ENCODE results near the gene TOMM20L. TPM values are rescaled to one million over a fixed set of nuclear protein-coding genes. Genes with fewer than 3 reads are reported as not detected.
A peak's percentile ranks its signal among the peaks of the same experiment; 100 is the strongest.

The TOMM20L gene
- total and polyA plus RNA-seq, 2 of the 13 experiments (the other 11 are each of a cell fraction or from before 2014, with no cell fraction given), result 0.46 TPM; not detected in 1

DNA sequence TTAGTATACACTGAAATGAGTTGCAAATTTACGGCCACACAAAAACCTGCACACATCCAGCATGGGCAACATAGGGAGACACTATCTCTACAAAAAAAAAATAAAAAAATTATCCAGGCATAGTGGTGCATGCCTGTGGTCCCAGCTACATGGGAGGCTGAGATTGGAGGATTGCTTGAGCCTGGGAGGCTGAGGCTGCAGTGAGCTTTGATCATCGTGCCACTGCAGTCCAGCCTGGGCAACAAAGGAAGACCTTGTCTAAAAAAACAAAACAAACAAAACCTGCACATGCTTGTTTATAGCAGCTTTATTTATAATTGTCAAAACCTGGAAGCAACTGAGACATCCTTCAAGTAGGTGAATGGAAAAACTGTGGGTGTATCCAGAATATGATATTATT, 4.9 kb upstream of the TOMM20L start:
- Histone ChIP-seq H3K4me3 (replicated peaks in 1 of 3; ENCODE audit: insufficient read depth in 1 of 3, low read depth in 2 of 3, low read length in 3 of 3) (no peak overlapping the region), H2AFZ (ENCODE audit: low read length) (no peak overlapping the region), H3K27me3 (ENCODE audit: control insufficient read depth in 1 of 2, insufficient read depth in 2 of 2, low read length in 2 of 2) (no peaks in the 10 kb centered on the region), H3K4me1 (ENCODE audit: insufficient read depth, low read length) (peaks cover 9% of the 10 kb centered on the region), H3K4me2 (ENCODE audit: low read depth, low read length) (no peak overlapping the region), H3K27ac (ENCODE audit: extremely low read length, insufficient read depth, low read length) (no peak overlapping the region), H3K9ac (ENCODE audit: insufficient read depth, low read depth, low read length) (no peak overlapping the region), H4K20me1 (ENCODE audit: insufficient read depth, low read length) (no peaks in the 10 kb centered on the region), H3K36me3 (replicated peaks in 1 of 2; ENCODE audit: control insufficient read depth in 1 of 2, insufficient read depth in 2 of 2, low read length in 2 of 2) (no peaks in the 10 kb centered on the region; a peak in 1 of 5 replicates), H3K79me2 (ENCODE audit: insufficient read depth, low read length) (no peaks in the 10 kb centered on the region), H3K9me3 (ENCODE audit: low read length) (no peaks in the 10 kb centered on the region)
- POLR2A ChIA-PET, result no interaction called here
- intact Hi-C loops (cut with micrococcal nuclease; ENCODE audit: unreplicated experiment) (no loop called here), in situ Hi-C loops (cut with HindIII; ENCODE audit: extremely low pct_ligation_motif_present, low pct_unique_long_range_greater_than_20kb) (no loop called here)
- ATAC-seq (no peak), DNase-seq (ENCODE audit: low spot score) (no peak), FAIRE-seq (no peak)
- WGBS (ENCODE audit: low lambda C conversion rate), result 65% methylated on average over 2 of the region's 2 CpGs
- TF ChIP-seq, protein P1, sequence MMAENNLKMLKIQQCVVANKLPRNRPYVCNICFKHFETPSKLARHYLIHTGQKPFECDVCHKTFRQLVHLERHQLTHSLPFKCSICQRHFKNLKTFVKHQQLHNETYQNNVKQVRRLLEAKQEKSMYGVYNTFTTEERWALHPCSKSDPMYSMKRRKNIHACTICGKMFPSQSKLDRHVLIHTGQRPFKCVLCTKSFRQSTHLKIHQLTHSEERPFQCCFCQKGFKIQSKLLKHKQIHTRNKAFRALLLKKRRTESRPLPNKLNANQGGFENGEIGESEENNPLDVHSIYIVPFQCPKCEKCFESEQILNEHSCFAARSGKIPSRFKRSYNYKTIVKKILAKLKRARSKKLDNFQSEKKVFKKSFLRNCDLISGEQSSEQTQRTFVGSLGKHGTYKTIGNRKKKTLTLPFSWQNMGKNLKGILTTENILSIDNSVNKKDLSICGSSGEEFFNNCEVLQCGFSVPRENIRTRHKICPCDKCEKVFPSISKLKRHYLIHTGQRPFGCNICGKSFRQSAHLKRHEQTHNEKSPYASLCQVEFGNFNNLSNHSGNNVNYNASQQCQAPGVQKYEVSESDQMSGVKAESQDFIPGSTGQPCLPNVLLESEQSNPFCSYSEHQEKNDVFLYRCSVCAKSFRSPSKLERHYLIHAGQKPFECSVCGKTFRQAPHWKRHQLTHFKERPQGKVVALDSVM (CRISPR knock-in tag; IDR thresholded peaks at IDR 0.05), result peak; percentile 91
- TF ChIP-seq ZKSCAN8 (CRISPR knock-in tag; IDR thresholded peaks at IDR 0.05; ENCODE audit: borderline replicate concordance), result no peak
- CTCF ChIA-PET (ENCODE audit: low intra/inter-chr PET ratio, low total read pairs), result no interaction called here
- no TSS peak for BruUV-seq (replicated peaks)

DNA sequence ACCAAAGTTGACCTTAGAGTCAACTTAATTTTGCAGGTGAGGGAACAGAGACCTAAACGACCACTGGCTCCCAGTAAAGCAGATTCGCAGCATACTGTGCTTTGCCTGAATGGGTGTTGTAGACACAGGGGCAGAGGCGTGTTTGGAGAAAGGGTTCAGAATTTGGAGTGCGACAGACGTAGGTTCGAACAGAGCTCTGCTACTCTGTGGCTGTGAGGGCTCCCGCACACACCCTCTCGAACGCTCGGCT, 243 bp upstream of the TOMM20L start:
- DNase-seq (ENCODE audit: low spot score) (no peak), ATAC-seq (no peak), FAIRE-seq (no peak)
- intact Hi-C loops (cut with micrococcal nuclease; ENCODE audit: unreplicated experiment) (loop anchor here (2.0 kb wide), 1 partner anchor 31 kb away; the partner anchor contains the start of genes KIAA0586 and TIMM9), in situ Hi-C loops (cut with HindIII; ENCODE audit: extremely low pct_ligation_motif_present, low pct_unique_long_range_greater_than_20kb) (no loop called here)
- Histone ChIP-seq H3K4me1 (ENCODE audit: insufficient read depth, low read length) (peaks cover 21% of the 10 kb centered on the region), H3K4me2 (ENCODE audit: low read depth, low read length) (peak overlapping the region; percentile 98), H3K79me2 (ENCODE audit: insufficient read depth, low read length) (no peaks in the 10 kb centered on the region), H3K9ac (ENCODE audit: insufficient read depth, low read depth, low read length) (peak overlapping the region; percentile 80), H3K36me3 (replicated peaks in 1 of 2; ENCODE audit: control insufficient read depth in 1 of 2, insufficient read depth in 2 of 2, low read length in 2 of 2) (no peaks in the 10 kb centered on the region), H3K4me3 (replicated peaks in 1 of 3; ENCODE audit: insufficient read depth in 1 of 3, low read depth in 2 of 3, low read length in 3 of 3) (peak overlapping the region; percentile 63 to 83 (median 75)), H3K27me3 (ENCODE audit: control insufficient read depth in 1 of 2, insufficient read depth in 2 of 2, low read length in 2 of 2) (no peaks in the 10 kb centered on the region; a peak in 1 of 5 replicates), H4K20me1 (ENCODE audit: insufficient read depth, low read length) (no peaks in the 10 kb centered on the region), H3K27ac (ENCODE audit: extremely low read length, insufficient read depth, low read length) (peak overlapping the region; percentile 93), H3K9me3 (ENCODE audit: low read length) (no peaks in the 10 kb centered on the region), H2AFZ (ENCODE audit: low read length) (peak overlapping the region; percentile 93)
- POLR2A ChIA-PET, result interaction anchor here (0.7 to 2.8 kb wide), 5 partner anchors 31 to 1089 kb away, joined by 3 to 19 read pairs (median 7); partner anchors contain the start of genes ARID4A, JKAMP, KIAA0586 and L3HYPDH
- 0% methylated on average over 6 of the region's 10 CpGs for WGBS (ENCODE audit: low lambda C conversion rate)
- CTCF ChIA-PET (ENCODE audit: low intra/inter-chr PET ratio, low total read pairs), result no interaction called here
- no TSS peak for BruUV-seq (replicated peaks)
- TF ChIP-seq POLR2A (IDR thresholded peaks at IDR 0.05; ENCODE audit: insufficient read depth in 1 of 2, low read depth in 2 of 2, low read length in 2 of 2) (peak; percentile 59 to 83; a peak in 3 of 4 replicates), JUNB (CRISPR knock-in tag; IDR thresholded peaks at IDR 0.05; ENCODE audit: borderline replicate concordance) (no peak), ATF7-NPFF (CRISPR knock-in tag; IDR thresholded peaks at IDR 0.05; ENCODE audit: low read depth) (no peak), DMAP1 (CRISPR knock-in tag; IDR thresholded peaks at IDR 0.05) (0 out of 2 replicates have a peak, but pooled peaks have one; percentile 33), RARA (CRISPR knock-in tag; IDR thresholded peaks at IDR 0.05) (peak; percentile 6; the same call in 1 of the 2 replicates), KLF16 (CRISPR knock-in tag; IDR thresholded peaks at IDR 0.05) (0 out of 4 replicates have a peak, but pooled peaks of 1 of the 2 experiments have one; percentile 13), ZNF746 (CRISPR knock-in tag; IDR thresholded peaks at IDR 0.05) (no peak), REPIN1 (CRISPR knock-in tag; IDR thresholded peaks at IDR 0.05; ENCODE audit: borderline replicate concordance, low read depth) (peak; percentile 33; the same call in 1 of the 2 replicates)
- TF ChIP-seq, protein P2, sequence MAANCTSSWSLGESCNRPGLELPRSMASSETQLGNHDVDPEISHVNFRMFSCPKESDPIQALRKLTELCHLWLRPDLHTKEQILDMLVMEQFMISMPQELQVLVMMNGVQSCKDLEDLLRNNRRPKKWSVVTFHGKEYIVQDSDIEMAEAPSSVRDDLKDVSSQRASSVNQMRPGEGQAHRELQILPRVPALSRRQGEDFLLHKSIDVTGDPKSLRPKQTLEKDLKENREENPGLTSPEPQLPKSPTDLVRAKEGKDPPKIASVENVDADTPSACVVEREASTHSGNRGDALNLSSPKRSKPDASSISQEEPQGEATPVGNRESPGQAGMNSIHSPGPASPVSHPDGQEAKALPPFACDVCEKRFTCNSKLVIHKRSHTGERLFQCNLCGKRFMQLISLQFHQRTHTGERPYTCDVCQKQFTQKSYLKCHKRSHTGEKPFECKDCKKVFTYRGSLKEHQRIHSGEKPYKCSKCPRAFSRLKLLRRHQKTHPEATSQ (CRISPR knock-in tag; IDR thresholded peaks at IDR 0.05; ENCODE audit: borderline replicate concordance), result no peak
- TF ChIP-seq, protein P3, sequence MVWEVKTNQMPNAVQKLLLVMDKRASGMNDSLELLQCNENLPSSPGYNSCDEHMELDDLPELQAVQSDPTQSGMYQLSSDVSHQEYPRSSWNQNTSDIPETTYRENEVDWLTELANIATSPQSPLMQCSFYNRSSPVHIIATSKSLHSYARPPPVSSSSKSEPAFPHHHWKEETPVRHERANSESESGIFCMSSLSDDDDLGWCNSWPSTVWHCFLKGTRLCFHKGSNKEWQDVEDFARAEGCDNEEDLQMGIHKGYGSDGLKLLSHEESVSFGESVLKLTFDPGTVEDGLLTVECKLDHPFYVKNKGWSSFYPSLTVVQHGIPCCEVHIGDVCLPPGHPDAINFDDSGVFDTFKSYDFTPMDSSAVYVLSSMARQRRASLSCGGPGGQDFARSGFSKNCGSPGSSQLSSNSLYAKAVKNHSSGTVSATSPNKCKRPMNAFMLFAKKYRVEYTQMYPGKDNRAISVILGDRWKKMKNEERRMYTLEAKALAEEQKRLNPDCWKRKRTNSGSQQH (CRISPR knock-in tag; IDR thresholded peaks at IDR 0.05; ENCODE audit: low read depth), result 0 out of 2 replicates have a peak, but pooled peaks have one; percentile 22

All from HepG2 (cell line).